Iris pigment epithelial cell (primary cell): ENCODE measurements around the gene ZIC5.

ENCODE experiments used
- DNase-seq: peaks from one replicate; pipeline ENCODE4 v3.0.0-alpha.2; 2011; ENCODE audit warnings: low read depth

ZIC5 gene

DNA sequence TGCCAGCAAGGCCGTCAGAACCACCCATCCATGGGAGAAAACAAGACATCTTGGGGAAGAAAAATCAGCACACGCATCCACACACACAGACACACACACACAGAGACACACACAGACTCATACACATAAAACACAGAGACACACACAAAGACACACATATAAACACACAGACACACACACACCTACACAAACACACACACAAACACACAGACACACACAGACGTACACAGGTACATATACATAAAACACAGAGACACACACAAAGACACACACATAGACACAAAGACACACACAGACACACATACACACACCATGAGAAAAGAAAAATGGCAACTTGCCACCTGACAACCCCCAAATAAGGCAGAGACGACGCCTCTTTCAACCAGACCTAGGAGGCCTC lies 40.6 kb downstream of the ZIC5 start:
- no peak for DNase-seq

DNA sequence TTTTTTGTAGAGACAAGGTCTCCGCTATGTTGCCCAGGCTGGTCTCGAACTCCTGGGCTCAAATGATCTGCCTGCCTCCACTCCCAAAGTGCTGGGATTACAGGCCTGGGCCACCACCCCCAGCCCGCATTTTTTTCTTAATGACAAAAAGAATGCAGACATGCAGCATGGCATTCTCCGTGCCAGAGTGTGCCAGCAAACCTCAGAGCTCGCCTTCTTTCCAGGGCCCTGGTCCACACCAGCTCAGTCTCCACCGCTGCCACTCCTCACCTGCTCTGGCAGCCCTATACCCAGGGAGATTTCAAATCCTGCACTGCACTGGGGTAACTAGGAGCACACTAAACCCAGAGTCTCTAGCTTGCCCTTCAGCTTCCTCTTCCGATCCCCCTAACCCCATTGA lies 41.7 kb downstream of the ZIC5 start:
- DNase-seq, result no peak

DNA sequence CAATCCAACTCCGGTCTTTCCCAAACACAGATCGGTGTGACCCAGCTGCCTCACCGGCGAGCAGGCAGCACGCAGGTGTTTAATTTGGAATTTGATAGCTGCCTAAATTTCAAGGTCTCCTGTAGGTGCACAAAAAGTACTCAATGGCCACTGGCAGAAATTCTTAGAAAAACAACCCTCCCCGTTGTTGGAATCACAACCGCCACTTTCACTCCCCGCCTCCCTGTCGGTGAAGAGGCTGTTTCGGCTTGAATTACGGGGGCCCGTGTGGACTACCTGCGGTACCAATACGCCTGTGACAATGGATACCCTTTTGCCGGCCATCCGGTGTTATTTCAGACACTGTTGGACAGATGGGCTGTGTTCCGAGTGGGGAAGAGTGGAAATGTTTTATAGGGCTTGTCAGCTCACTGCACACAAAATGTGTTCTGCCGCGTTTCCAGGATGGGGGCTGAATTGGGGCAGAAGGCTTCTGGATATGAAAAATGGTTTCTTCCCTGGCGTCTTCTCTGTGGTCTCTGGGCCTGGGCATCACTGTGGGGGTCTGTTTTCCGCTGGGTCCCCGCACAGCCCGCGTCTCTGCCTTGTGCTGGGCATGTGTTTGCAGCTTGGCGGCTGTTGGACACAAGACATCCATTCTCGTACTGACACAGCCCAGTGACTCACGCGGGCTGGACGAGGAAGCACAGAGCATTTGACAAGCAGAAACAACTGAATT lies 45.4 kb downstream of the ZIC5 start:
- DNase-seq, result peak; percentile 12

DNA sequence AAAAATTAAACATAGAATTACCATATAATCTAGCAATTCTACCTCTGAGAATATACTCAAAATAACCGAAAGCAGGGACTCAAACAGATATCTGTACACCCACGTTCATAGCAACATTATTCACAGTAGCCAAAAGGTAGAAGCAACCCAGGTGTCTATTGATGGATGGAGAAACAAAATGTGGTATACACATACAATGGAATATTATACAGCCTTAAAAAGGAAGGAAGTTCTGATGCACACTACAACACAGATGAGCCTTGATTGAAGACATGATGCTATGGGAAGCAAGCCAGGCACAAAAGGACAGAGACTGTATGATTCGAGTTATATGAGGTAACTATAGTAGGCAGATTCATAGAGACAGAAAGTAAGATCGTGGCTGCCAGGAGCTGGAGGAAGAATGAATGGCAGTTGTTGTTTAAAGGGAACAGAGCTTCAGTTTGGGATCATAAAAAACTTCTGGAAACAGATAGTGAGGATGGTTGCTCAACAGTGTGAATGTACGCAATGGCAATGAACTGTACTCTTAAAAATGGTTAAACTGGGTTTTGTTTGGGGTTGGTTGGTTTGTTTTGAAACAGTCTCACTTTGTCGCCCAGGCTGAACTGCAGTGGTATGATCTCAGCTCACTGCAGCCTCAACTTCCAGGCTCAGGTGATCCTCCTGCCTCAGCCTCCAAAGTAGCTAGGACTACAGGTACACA lies 47.5 kb downstream of the ZIC5 start:
- no peak for DNase-seq

DNA sequence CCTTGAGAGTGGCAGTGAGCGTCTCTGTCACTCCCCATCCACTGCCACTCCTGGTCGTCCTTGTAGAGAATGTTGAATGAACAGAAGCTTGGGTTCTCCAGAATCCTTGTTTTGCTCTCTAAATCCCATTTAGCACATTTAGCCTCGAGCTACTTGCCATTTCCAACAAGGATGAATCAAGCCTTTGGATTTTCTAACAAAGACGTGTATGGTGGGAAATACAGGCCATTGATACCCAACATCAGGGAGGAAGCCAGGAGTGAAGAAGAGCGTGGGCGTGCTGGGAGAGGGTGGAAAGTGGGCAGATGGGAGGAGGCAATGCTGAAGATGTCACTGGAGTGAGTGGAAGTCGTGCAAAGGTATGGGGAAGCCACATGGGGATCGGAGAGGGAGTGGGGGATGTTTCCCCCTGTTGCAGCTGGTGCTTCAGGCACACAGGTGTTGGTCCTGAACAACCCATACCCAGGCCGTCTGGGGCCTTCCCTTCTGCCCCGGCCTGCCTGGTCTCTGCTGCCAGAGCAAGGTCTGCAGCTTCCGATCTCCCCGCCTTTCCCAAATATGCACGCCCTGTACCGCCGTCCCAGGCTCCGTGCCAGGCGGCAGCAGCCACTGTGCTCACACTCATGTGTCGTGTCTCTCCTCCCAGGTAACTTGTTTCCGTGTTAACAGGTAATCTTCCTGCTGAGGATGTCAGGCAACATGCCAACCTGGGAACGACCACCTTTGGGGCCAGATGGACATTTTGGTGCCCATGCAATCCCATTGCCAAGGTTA lies 48.7 kb downstream of the ZIC5 start:
- no peak for DNase-seq

DNA sequence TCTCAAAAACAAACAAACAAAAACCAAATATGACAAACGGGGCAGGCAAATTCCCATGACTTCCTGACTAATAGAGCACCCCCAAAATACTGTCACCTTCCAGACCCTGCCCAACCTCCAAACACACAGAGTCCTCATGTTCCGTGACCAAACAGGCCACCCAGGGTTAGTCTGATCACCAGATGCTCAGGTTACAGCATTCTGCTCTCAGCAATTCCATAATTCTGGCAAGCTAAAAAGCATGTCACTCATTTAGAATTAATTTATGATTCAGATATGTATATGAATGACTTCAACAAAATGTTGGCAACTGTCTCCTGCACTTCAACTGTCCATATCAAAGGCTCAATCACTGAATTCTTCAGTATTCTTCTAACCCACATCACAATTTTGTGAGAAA lies 52.4 kb downstream of the ZIC5 start:
- DNase-seq, result no peak

DNA sequence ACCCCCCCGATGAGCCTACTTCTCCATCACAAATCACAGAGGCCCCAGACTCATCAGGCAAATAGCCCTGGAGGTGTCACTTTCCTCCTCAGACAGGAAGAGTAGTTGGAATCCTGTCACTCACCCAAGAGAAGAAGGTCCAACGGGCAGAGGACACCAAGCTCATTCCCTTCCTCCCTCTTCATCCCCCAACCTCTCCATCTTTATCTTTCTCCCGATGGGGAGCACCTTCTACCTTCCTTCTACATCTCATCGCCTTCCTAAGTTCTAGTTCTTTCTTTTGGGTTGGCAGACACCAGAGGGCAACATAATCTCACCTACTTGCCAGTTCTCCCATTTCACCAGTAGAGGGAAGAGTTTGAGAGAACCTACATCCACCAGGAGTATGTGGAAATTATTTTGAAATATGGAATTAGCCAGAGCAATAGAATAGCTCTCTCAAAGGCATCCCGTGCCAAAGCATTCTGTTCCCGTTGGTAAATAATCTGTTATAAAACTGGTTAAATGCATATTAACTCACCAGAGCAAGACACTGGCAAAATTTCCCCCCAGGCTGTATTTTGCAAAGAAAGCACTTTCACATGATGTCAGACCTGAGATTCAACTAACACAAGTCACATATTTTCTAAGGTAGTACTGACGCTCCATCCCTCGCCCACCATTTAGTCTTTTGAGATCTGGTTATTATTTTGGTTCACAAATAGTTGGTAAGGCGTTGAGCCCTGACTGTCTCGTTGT lies 55.0 kb downstream of the ZIC5 start:
- peak; percentile 73 for DNase-seq

DNA sequence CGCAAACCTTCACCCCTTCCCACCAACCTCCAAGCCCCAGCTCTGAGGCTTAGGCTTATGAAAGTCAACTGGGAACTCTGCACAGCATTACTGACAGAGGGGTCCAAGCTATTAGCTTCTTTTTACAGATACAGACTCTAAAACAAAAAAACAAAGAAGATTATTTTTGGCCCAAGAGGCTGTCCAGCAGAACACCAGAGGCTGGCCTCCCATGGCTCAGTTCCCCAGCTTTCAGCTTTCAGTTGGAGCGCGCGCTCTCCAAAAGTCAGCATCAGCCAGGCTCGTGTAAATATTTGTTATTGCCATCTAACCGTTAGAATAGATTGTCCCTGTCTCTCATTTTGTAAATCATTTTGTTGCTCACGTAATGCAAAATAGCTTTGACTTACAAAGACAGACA lies 58.4 kb downstream of the ZIC5 start:
- no peak for DNase-seq
